ENCODE data around the gene STMP1.
A peak's percentile ranks its signal among the peaks of the same experiment; 100 is the strongest.

STMP1 gene

GRCh38 chr7:135693558-135693957, 31.2 kb downstream of the STMP1 start:
- no peak for DNase-seq (ENCODE audit: low read depth in 2 of 2)

- DNase-seq (ENCODE audit: low read depth in 2 of 2) = no peak
Measured at GRCh38 chr7:135697276-135698049, 35.1 kb downstream of the STMP1 start.

DNA sequence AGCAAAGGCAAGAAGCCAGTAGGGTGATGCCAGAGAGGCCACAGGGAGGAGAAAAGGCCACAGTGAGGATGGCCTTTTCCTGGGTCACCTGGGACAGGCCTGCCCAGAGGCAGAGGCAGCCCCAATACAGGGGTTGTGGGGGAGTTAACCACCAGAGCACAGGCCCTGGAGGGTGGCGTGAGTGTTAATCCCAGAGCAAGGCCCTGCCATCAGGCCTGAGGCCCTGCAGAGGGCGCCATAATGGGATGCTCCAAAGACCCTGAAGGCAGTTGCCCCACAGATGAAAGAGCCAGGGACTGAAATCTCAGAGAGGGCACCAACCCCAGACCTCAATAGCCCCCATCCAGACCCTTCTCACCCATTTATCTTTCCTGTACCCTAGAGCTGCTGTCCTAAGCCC, 41.8 kb downstream of the STMP1 start:
- DNase-seq (ENCODE audit: low read depth in 2 of 2) = no peak

- DNase-seq (ENCODE audit: low read depth in 2 of 2) = no peak
Measured at GRCh38 chr7:135704698-135705097, 42.4 kb downstream of the STMP1 start.

DNA sequence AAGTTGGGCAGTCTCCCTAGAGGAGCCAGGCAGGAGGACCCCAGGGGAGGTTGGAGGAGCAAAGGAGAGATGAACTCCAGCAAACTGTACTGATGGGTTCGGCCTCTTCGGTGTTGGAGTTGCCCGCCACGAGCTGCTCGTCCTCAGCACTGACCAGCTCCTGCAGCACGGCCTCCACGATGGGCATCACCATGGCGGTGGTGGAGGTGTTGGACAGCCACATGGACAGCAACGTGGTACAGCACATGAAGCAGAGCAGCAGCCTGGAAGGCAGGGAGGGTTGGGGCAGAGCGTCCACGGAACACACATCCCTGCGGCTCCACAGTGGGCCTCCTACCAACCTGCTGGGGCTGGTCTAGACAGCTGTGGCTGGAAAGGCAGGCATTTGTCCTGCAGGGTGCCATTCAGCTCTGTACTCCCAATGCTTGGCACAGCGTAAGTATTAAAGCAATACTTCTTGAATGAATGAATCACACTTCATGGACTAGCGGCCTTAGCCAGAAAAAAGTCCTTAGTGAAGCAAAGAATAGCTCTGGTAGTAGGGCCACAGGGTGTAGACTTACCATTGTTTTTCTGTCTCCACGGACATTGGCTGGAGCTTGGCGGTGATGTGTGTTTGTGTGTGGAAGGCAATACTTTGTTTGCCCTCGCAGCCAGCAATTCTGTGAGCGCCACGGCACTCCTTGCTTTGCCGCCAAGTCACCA, 43.9 kb downstream of the STMP1 start:
- no peak for DNase-seq (ENCODE audit: low read depth in 2 of 2)

DNA sequence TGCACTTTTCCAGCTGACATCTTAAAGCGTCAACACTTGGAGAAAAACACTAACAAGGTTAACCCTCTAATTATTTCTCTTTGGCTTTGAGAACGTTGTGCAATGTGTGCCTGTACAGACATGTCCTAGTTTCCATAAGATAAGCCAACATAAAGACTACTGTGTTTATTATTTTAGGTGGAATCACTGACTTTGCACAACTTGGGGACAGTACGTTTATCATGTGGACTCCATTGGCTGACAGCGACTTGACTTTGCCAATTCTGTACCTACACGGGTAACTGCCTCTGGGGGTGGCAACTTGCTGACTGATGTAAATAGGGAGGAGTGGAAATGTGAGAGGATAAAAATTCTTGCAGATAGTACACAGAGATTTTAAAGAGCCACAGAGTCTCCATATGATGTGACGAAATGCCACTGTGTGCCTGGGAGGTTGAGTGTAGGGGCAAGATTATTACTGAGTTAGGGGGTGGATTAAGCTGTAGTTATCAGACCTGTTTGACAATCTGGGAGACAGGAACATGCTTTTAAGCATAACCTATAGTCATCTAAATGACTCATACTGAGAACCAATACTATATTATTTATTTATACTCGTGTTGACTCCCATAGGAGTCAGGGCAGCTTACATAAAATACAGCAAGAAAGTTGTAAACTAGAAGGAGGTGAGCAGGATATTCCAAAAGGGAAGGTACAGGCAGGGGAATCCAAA, 44.7 kb downstream of the STMP1 start:
- DNase-seq (ENCODE audit: low read depth in 2 of 2) = no peak

GRCh38 chr7:135707570-135707966, 45.3 kb downstream of the STMP1 start:
- DNase-seq (ENCODE audit: low read depth in 2 of 2) = no peak

DNA sequence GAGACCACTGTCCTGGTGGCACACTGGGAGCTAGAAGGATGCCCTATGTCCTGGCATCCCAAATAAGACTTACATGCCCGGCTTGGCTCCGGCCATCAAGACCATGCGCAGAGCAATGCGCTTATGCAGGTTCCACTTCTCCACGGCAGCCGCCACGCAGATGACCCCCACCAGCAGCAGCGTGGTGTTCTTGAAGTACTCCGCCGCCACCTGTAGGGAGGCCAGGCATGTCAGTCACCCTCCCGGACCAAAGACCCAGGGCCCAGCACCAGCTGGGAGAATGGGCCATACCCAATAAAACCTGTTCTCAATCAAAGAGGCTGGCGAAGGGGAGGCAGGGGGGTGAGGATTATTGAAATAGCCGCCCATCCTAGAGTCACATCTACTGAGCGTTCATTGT, 45.7 kb downstream of the STMP1 start:
- DNase-seq (ENCODE audit: low read depth in 2 of 2) = no peak

DNA sequence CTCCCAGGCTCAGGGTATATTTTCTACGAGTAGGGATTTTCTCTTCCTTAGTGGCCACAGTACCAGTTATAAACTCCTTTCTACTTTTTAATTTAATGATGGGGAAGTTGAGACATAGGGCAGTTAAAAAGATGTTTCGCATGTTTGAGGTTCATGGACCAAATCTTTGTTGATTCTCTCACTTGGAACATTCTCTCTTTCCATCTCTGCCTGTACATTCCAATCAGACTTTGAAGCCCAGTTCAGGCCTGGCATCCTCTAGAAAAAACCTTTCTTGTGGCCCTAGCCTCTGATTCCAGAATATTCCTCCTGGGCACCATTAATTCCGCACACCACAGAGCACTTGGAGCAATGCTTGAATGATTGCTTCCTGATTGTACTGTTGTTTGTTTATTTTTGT, 47.2 kb downstream of the STMP1 start:
- no peak for DNase-seq (ENCODE audit: low read depth in 2 of 2)

DNA sequence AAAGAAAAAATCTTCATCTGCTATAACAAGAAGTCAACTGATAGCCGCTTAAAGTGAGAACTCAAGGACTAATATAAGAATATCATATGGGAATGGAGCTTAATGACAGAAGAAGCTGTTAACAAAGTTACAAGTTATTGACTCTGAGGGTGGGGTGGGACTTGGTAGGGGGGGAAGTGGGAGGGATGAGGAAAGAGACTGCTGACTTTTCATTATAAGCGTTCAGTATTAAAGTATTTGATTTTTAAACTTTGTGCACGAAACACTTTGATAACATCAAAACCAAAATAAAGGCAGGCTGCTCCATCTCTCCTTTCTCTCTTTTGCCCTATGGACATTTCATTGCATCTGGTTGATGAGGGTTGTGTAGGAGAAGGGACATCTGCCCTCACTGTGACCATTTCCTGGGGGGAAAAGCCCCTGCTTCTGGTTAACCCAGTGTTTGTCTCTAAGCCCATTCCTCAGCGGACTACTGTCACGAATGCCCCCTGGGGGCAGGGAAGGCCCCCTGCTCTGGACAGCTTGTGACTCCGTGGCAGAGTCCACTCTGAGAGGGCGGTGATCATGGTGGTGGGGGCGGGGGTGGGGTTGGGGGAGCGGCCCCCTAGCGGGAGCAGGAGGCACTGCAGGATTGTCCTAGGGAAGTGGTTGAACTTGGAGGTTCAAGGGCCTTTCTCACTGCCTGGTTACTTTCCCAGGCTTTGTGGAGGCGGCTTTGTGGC, 48.3 kb downstream of the STMP1 start:
- DNase-seq (ENCODE audit: low read depth in 2 of 2) = no peak

DNA sequence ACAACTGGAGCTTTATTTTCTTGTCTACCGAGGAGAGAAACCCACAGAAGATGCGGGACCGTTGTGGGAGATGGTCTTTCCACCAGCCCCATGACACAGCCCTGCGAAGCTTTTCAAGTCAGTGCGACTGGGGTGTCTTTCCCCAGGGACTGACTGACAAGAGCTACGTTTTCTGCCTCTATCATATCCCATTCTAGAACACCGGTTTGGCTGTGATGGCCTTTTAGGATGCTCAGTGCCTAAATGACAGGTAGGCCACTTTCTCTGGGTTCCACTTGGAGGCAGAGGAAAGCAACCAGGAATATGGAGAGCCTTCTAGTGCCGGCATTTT, 48.8 kb downstream of the STMP1 start:
- no peak for DNase-seq (ENCODE audit: low read depth in 2 of 2)

- no peak for DNase-seq (ENCODE audit: low read depth in 2 of 2)
Measured at GRCh38 chr7:135712182-135712782, 50.0 kb downstream of the STMP1 start.

DNA sequence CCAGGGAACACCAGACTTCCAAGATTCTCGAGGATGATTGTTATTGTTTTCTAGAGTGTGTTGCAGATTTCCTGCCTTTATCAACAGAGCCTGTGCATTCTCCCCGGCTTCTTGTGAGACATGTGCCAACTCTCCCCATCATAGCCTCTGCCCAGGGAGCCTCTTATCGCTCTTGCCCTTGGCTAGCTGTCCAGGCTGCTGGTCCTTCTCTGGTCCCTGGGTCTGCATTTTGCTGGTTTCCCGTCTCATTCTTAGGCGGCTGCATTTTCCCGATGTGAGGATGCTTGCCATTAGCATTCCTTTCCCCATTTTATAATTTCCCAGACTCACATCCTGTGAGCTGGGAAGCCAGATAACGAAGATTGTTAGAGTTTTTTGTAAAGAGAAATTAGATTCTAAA, 50.5 kb downstream of the STMP1 start:
- no peak for DNase-seq (ENCODE audit: low read depth in 2 of 2)

DNA sequence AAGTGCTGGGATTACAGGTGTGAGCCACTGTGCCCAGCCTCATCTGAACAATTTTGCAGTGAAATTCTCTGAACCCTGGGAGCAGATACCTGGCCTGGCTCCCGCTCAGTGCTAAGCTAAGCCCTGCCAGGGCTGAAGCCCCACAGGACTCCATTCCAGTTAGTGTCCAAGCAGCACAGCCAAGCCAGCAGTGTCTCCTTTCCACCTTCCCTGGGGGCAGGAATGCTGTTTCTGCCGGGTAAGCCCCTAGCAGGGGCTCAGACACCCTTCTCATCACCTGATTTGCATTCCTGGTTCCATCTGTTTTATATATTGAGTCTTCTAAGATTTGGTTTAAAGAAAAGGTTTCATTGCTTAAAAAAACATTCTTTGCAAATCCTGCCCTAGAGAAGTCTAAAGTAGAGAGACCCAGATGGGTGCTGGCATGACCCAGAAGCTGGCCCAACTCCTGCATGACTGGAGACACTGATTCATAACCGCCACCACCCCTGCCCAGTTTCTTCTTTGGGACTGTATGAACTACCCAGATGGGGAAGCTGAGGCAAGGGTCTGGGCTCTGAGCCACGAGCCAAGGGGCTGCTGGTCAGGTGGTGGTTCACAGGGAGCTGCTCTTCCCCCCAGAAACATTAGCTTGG, 51.6 kb downstream of the STMP1 start:
- no peak for DNase-seq (ENCODE audit: low read depth in 2 of 2)

DNA sequence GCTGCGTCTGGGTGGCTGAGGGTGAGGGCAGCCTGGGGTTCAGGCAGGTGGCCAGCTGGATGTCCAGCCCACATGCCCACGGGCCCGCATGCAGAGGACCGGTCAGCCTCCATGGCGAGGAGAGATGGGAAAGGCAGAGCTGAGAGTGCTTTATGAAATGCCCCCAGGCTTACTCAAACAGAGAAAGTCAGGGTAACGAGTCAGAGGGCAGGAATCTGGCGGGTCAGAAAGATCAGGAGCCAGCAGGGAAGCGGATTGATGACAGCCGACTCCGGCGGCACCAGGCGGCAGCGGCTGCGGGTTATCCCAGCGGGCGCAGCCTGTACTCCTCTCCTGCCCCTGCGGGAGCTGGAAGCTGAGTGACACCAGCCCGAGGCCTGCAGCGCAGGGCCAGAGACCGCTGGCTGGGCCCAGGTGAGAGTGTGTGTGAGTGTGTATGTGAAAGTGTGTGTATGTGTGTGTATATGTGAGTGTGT, 52.3 kb downstream of the STMP1 start:
- DNase-seq (ENCODE audit: low read depth in 2 of 2) = no peak

- DNase-seq (ENCODE audit: low read depth in 2 of 2) = no peak
Measured at GRCh38 chr7:135715055-135715522, 52.8 kb downstream of the STMP1 start.

GRCh38 chr7:135715673-135716072, 53.4 kb downstream of the STMP1 start:
- no peak for DNase-seq (ENCODE audit: low read depth in 2 of 2)

DNA sequence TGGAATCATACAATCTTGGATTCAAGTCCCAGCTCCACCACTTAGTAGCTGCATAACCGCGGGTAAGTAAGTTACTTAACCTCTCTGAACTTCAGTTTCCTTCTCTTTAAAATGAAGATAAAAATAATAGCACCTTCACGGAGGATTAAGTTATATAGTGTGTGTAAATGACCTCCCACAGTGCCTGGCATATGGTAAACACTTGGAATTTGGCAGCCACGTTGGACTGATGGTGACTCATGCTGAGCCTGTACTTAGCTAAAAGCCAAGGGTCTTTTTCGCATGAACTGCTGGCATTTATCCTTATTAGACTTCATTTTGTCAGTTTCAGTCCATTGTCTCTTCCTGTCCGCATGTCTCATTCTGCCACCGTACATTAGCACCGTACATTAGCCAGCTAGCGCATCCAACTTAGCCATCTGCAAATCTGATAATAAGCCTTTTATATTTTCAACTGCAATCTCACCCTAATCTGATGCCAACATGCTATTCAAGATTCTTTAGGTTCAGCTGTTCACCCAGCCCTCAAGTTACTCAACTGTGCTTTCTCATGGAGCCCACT, 54.4 kb downstream of the STMP1 start:
- peak; percentile 55 to 61 for DNase-seq (ENCODE audit: low read depth in 2 of 2)

- DNase-seq (ENCODE audit: low read depth in 2 of 2) = no peak
Measured at GRCh38 chr7:135717693-135718092, 55.4 kb downstream of the STMP1 start.

GRCh38 chr7:135718219-135718618, 55.9 kb downstream of the STMP1 start:
- no peak for DNase-seq (ENCODE audit: low read depth in 2 of 2)

Measured in fibroblast of skin of left quadriceps (primary cell).